Panc1 (cell line): ENCODE measurements around the gene PALS1. TPM values are rescaled to one million over a fixed set of nuclear protein-coding genes. Genes with fewer than 3 reads are reported as not detected.
"Not testable (repeated sequence)": the region's sequence is repeated elsewhere in the genome, so short reads cannot be mapped to it uniquely, and the experiment has no call there.

ENCODE experiments used
- ATAC-seq: fragments of 200-7000 bp; cut with Tn5 transposase; 2 replicates; pipeline ENCODE4 v1.9.1; 2020; ENCODE audit warnings: mild to moderate bottlenecking, moderate library complexity
- BruUV-seq: library from RNA; stranded (reverse); fragments of 400-500 nt; replicated peaks from 2 replicates; lab custom pipeline; 2021; lab: Mats Ljungman, UMichigan
- CTCF ChIA-PET: fragments of 300-600 bp; sonication (Branson Sonifier 250); formaldehyde crosslinking; loops from one replicate; lab custom pipeline; 2022; ENCODE audit warnings: antibody characterized with exemption; lab: Charles Lee
- POLR2A ChIA-PET: fragments of 300-600 bp; sonication (Branson Sonifier 250); formaldehyde crosslinking; loops from one replicate; lab custom pipeline; 2022; ENCODE audit warnings: antibody characterized with exemption; lab: Charles Lee
- DNase-seq: peaks from one replicate; pipeline ENCODE4 v3.0.0-alpha.2; 2010; ENCODE audit warnings: low read depth, low spot score
- H3K27ac ChIP-seq: 2 replicates; pipeline ENCODE4 v1.5.1; 2011; ENCODE audit warnings: mild to moderate bottlenecking, low read length, inconsistent platforms
- H3K27me3 ChIP-seq: fragments of 200-500 bp; sonication (Bioruptor generic); 2 replicates; pipeline ENCODE4 v1.6.0; 2014; ENCODE audit warnings: low read length, inconsistent platforms; ENCODE audit not compliant: control insufficient read depth, insufficient read depth
- H3K36me3 ChIP-seq: fragments of 200-500 bp; sonication (Bioruptor generic); 2 replicates; pipeline ENCODE4 v1.5.1; 2014; ENCODE audit warnings: inconsistent platforms, mild to moderate bottlenecking, low read length, moderate library complexity; ENCODE audit not compliant: control insufficient read depth, insufficient read depth
- H3K4me1 ChIP-seq: 2 replicates; pipeline ENCODE4 v1.5.1; 2011; ENCODE audit warnings: inconsistent platforms, mild to moderate bottlenecking, low read length, moderate library complexity; ENCODE audit not compliant: control insufficient read depth, insufficient read depth
- H3K4me3 ChIP-seq, 2 experiments: 2 replicates each; pipeline ENCODE4 v1.5.1; 2011 to 2012; ENCODE audit warnings: low read depth in 2 of 2, low read length in 2 of 2, mild to moderate bottlenecking in 2 of 2, inconsistent platforms in 1 of 2, moderate library complexity in 1 of 2
- H3K9me3 ChIP-seq: fragments of 200-500 bp; sonication (Bioruptor generic); 2 replicates; pipeline ENCODE4 v1.5.1; 2014; ENCODE audit warnings: low read depth, mild to moderate bottlenecking, inconsistent platforms, low read length, moderate library complexity; ENCODE audit not compliant: control insufficient read depth, insufficient read depth
- POLR2AphosphoS5 ChIP-seq: IDR thresholded peaks from 2 replicates; pipeline ENCODE4 v1.6.1; 2012; ENCODE audit warnings: mild to moderate bottlenecking, low read depth, low read length, moderate library complexity
- SIN3A ChIP-seq: IDR thresholded peaks from 2 replicates; pipeline ENCODE4 v1.6.1; 2012; ENCODE audit warnings: low read depth, mild to moderate bottlenecking, low read length, moderate library complexity, borderline replicate concordance; ENCODE audit not compliant: insufficient read depth
- TCF7L2 ChIP-seq: IDR thresholded peaks from 2 replicates; pipeline ENCODE4 v1.6.1; 2011; ENCODE audit warnings: mild to moderate bottlenecking, low read depth, low read length, inconsistent platforms
- in situ Hi-C: cut with HindIII; loops from 2 replicates; pipeline ENCODE4 v1.10.0; 2016; ENCODE audit warnings: low sequenced_read_pairs, low pct_unique_long_range_greater_than_20kb
- intact Hi-C: fragments of 100-400 bp; cut with micrococcal nuclease; formaldehyde crosslinking; loops from one replicate; pipeline ENCODE4 v1.10.0; 2022; ENCODE audit not compliant: unreplicated experiment
- total RNA-seq: library from RNA; stranded (reverse); gene quantifications from one replicate; pipeline ENCODE4 v1.2.1, GENCODE V29; 2021; ENCODE audit not compliant: unreplicated experiment
- TF ChIP-seq, protein P1 (sequence below), 2 experiments: IDR thresholded peaks; 2 replicates each; pipeline ENCODE4 v1.6.1; 2011 to 2012; ENCODE audit warnings: low read depth in 2 of 2, control low read depth in 1 of 2, low read length in 1 of 2, mild to moderate bottlenecking in 1 of 2, moderate library complexity in 1 of 2; ENCODE audit not compliant: insufficient read depth in 1 of 2
- TF ChIP-seq, protein P2 (sequence below): fragments of 450-650 bp; IDR thresholded peaks from 2 replicates; pipeline ENCODE4 v1.5.1; 2017; ENCODE audit warnings: mild to moderate bottlenecking

Gene PALS1
- total RNA-seq, 1 experiment from 2014 or later, result 52.6 TPM

DNA sequence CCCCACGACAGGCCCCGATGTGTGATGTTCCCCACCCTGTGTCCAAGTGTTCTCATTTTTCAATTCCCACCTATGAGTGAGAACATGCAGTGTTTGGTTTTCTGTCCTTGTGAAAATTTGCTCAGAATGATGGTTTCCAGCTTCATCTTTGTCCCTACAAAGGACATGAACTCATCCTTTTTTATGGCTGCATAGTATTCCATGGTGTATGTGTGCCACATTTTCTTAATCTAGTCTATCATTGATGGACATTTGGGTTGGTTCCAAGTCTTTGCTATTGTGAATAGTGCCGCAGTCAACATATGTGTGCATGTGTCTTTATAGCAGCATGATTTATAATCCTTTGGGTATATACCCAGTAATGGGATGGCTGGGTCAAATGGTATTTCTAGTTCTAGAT lies 32.0 kb downstream of the PALS1 start:
- DNase-seq, result not testable (repeated sequence)

DNA sequence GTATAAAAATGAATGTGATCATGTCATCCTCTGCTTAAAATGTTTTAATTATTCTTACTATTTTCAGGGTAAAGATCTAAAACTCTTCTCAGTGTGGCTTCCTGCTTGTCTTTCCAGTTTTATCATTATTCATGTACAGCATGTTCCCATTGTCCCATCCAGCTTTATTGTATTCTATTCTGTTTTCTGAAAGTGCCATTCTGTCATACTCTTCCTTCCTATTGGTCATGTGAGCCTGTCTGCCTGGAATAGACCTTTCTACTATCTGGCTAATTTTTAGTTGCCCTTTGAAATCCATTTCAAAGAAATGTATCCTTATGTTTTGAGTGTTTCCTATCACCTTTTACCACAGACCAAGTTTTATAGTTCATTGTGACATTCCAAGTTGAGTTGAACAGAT lies 34.9 kb downstream of the PALS1 start:
- no peak for DNase-seq
- no peak for ATAC-seq
- no peaks in the 10 kb centered on the region; the same call in 1 of the 2 replicates for H3K9me3 ChIP-seq
- H3K27me3 ChIP-seq, result no peaks in the 10 kb centered on the region
- TF ChIP-seq, protein P1, sequence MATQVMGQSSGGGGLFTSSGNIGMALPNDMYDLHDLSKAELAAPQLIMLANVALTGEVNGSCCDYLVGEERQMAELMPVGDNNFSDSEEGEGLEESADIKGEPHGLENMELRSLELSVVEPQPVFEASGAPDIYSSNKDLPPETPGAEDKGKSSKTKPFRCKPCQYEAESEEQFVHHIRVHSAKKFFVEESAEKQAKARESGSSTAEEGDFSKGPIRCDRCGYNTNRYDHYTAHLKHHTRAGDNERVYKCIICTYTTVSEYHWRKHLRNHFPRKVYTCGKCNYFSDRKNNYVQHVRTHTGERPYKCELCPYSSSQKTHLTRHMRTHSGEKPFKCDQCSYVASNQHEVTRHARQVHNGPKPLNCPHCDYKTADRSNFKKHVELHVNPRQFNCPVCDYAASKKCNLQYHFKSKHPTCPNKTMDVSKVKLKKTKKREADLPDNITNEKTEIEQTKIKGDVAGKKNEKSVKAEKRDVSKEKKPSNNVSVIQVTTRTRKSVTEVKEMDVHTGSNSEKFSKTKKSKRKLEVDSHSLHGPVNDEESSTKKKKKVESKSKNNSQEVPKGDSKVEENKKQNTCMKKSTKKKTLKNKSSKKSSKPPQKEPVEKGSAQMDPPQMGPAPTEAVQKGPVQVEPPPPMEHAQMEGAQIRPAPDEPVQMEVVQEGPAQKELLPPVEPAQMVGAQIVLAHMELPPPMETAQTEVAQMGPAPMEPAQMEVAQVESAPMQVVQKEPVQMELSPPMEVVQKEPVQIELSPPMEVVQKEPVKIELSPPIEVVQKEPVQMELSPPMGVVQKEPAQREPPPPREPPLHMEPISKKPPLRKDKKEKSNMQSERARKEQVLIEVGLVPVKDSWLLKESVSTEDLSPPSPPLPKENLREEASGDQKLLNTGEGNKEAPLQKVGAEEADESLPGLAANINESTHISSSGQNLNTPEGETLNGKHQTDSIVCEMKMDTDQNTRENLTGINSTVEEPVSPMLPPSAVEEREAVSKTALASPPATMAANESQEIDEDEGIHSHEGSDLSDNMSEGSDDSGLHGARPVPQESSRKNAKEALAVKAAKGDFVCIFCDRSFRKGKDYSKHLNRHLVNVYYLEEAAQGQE (IDR thresholded peaks at IDR 0.05; ENCODE audit: insufficient read depth in 1 of 2, low read depth in 2 of 2, low read length in 1 of 2), result no peak
- TF ChIP-seq SIN3A, result no peak
- no peak for TF ChIP-seq POLR2AphosphoS5
- TF ChIP-seq, protein P2, sequence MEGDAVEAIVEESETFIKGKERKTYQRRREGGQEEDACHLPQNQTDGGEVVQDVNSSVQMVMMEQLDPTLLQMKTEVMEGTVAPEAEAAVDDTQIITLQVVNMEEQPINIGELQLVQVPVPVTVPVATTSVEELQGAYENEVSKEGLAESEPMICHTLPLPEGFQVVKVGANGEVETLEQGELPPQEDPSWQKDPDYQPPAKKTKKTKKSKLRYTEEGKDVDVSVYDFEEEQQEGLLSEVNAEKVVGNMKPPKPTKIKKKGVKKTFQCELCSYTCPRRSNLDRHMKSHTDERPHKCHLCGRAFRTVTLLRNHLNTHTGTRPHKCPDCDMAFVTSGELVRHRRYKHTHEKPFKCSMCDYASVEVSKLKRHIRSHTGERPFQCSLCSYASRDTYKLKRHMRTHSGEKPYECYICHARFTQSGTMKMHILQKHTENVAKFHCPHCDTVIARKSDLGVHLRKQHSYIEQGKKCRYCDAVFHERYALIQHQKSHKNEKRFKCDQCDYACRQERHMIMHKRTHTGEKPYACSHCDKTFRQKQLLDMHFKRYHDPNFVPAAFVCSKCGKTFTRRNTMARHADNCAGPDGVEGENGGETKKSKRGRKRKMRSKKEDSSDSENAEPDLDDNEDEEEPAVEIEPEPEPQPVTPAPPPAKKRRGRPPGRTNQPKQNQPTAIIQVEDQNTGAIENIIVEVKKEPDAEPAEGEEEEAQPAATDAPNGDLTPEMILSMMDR, result no peak
- no peak for TF ChIP-seq TCF7L2
- BruUV-seq, result no TSS peak
- H3K36me3 ChIP-seq, result no peaks in the 10 kb centered on the region; the same call in 1 of the 2 replicates
- in situ Hi-C loops (no loop called here), intact Hi-C loops (no loop called here)
- H3K27ac ChIP-seq, result peak overlapping the region; percentile 49; the same call in 1 of the 2 replicates
- H3K4me1 ChIP-seq, result peaks cover 23% of the 10 kb centered on the region; the same call in 1 of the 2 replicates
- ChIA-PET CTCF (no interaction called here), POLR2A (no interaction called here)
- no peak overlapping the region for H3K4me3 ChIP-seq

More for the DNA sequence above, 32.0 kb downstream of the PALS1 start:
- H3K4me1 ChIP-seq, result peaks cover 40% of the 10 kb centered on the region
- H3K27me3 ChIP-seq, H3K9me3 ChIP-seq, H3K27ac ChIP-seq, H3K36me3 ChIP-seq, H3K4me3 ChIP-seq, BruUV-seq, intact Hi-C loops, POLR2A ChIA-PET, in situ Hi-C loops, ATAC-seq, CTCF ChIA-PET: not testable (repeated sequence)

DNA sequence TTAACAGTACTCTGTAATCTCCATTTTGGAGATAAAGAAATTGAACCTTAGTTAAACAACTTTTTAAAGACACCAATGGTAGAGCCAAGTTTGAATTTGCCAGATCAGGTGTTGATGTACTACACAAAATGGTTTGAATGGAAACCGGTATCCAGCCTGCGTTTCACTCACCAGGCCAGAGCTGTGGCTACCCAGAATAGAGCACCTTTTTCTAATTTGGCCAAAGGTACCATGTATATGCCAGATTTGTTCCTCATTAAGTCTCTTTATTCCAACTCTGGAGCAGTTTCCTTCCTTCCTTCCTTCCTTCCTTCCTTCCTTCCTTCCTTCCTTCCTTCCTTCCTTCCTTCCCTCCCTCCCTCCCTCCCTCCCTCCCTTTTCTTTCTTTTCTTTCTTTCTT lies 39.3 kb downstream of the PALS1 start:
- in situ Hi-C loops (no loop called here), intact Hi-C loops (loop anchor here (10.0 kb wide), 1 partner anchor 46 kb away; no protein-coding TSS in a partner anchor)
- POLR2A ChIA-PET, result no interaction called here
- peak overlapping the region; percentile 54; the same call in 1 of the 2 replicates for H3K27ac ChIP-seq
- CTCF ChIA-PET, result no interaction called here
- TF ChIP-seq POLR2AphosphoS5 (no peak), SIN3A (no peak), TCF7L2 (no peak)
- TF ChIP-seq, protein P1 (IDR thresholded peaks at IDR 0.05; ENCODE audit: insufficient read depth in 1 of 2, low read depth in 2 of 2, low read length in 1 of 2), result no peak
- TF ChIP-seq, protein P2, result no peak
- H3K4me1 ChIP-seq, result peaks cover 32% of the 10 kb centered on the region
- no peak overlapping the region for H3K4me3 ChIP-seq
- ATAC-seq, result no peak
- DNase-seq, result no peak
- BruUV-seq, result no TSS peak
- H3K27me3 ChIP-seq, result no peaks in the 10 kb centered on the region
- H3K36me3 ChIP-seq, result no peaks in the 10 kb centered on the region; the same call in 1 of the 2 replicates
- H3K9me3 ChIP-seq, result no peaks in the 10 kb centered on the region
